Right lobe of liver (tissue), 4 donors: Measurements from ENCODE around the gene NIF3L1.
A peak's percentile ranks its signal among the peaks of the same experiment; 100 is the strongest.

Experiments used
- CTCF ChIP-seq, 4 donors: fragments of 200-600 bp in 3 of 4; fragments of 450-650 bp in 1 of 4; IDR thresholded peaks; one replicate each; pipeline versions ENCODE4 v1.5.1 to v1.8.0; 2016 to 2022; ENCODE audit warnings: antibody characterized with exemption in 4 of 4, mild to moderate bottlenecking in 2 of 4
- POLR2A ChIP-seq: fragments of 450-650 bp; IDR thresholded peaks from one replicate; pipeline ENCODE4 v1.6.1; 2017; ENCODE audit warnings: antibody characterized with exemption, mild to moderate bottlenecking
- donor health status: DM: no; HTN: no; CAD: no.
- donor health status: DM: no; HTN: no; CAD: no.
- donor health status: DM: no; HTN: yes; CAD: no.

GRCh38 chr2:200905618-200906296 is 16.6 kb downstream of the NIF3L1 start:
- TF ChIP-seq CTCF (IDR thresholded peaks at IDR 0.05) (peak; percentile 65 to 78 (median 76)), POLR2A (no peak)
